Measurements from ENCODE around the gene KCNC4. TPM values are rescaled to one million over a fixed set of nuclear protein-coding genes. Genes with fewer than 3 reads are reported as not detected.

Gene KCNC4
- 1.8 TPM for polyA plus RNA-seq

DNA sequence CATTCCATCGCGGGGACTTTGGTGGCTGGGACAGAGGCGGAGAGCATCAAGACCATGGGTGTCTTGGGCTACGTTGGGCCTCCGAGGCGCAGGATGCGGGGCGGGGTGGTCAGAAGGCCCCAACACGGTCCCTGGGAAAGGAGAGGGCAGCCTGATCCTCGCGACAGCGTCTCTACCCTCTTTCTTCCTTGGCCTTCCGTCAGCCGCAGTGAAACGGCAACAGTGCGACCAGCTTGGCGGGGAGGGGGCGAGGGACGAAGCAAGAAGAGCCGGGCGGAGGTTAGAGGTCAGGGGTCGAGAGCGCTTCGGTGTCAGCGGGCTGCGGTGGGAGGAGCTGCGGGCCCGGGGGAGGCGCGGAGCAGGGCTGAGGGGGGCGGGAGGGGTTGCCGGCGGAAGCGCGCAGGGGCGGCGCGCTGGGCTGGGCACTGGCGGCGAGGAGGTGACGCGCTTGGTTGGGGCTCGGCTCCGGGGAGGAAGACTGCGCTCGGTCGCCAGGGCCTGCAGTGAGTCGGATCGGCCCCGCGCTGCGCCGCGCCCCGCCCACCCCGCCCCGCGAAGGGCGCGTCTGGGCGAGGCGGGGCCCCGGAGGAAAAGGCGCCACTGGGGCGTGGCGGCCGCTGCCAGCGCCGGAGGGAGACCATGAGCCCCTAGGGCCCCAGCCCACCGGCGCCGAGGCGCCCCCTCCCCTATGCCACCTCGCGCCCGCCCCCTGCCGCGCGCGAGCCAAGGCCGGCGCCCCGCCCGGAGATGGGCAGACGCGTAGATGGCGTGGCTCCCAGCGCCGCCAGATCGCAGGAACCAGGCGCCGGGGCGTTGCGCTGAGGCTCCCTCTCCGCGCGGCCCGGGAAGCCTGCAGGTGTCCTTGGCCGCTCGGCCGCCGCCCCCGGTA is at the start of gene KCNC4:
KCNC4 (plus strand) TSS at position 600 of the 889 bp plus-strand sequence. CDS start 1,186 bp downstream, outside the sequence.
- no peaks in the 10 kb centered on the region for H3K36me3 Mint-ChIP-seq

DNA sequence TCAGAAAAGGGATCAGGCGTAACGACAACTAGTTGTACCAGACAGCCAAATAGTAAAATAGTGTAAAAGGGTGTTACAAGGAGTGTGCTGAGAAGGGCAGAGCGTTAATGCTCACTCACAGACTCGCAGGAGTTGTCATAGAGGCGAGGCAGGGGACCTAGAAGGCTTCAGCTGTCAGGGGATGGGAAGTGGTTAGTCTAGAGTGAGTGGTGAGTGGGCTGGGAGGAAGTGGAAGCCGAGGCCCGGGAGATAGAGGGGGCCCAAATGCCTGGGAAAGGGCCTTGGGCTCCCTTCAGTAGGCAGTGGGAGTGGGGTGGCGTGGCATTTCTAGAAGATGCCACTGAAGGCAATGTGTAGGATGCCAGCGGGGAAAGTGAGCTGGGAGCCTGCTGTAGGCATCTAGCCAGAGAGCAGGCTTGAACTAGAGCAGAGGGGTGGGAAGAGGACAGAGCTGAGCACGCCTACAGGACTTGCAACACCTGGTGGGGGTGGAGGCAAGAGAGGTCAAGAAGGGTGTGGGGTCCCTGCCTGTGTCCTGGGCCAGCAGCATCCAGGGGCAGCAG is 49.5 kb upstream of the KCNC4 start:
- H3K4me3 Mint-ChIP-seq = no peak overlapping the region
- H3K27ac Mint-ChIP-seq = no peak overlapping the region
- peaks cover 18% of the 10 kb centered on the region for H3K27me3 Mint-ChIP-seq

More for the DNA sequence above, at the start of gene KCNC4:
- Mint-ChIP-seq H3K4me3 (peak within 1 kb of the TSS; percentile 87 to 96 (median 96)), H3K27me3 (no peaks in the 10 kb centered on the region), H3K27ac (peak within 1 kb of the TSS; percentile 95 to 96 (median 95)), H3K9me3 (peaks cover 0 to 2% (median 0%) of the 10 kb centered on the region in 3 donors), H3K4me1 (peaks cover 19 to 26% (median 23%) of the 10 kb centered on the region in 3 donors)

DNA sequence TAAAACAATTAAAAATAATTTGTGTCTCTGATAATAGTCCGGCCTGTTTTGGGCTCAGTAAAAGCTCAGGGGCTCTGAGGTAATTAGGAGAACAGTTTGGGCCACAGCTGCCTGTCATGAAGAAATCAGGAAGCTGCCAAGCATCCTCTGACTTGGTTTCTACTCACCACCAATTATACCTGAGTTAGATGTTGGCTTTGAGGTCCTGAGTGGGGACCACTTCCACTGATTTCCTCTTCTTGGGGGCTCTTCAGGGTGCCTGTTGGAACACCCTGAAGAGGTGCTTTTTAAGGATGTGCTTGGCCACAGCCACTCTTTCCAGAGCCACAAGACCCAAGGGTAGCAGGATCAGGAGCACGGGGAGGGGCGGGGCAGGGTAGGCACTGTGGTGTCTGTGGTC is 48.9 kb upstream of the KCNC4 start:
- Mint-ChIP-seq H3K4me1 (no peaks in the 10 kb centered on the region), H3K27ac (no peak overlapping the region), H3K27me3 (peaks cover 17% of the 10 kb centered on the region), H3K9me3 (peaks cover 0 to 8% (median 2%) of the 10 kb centered on the region in 3 donors), H3K4me3 (no peak overlapping the region), H3K36me3 (peaks cover 2% of the 10 kb centered on the region)

More for the DNA sequence above, 49.5 kb upstream of the KCNC4 start:
- peaks cover 0 to 8% (median 2%) of the 10 kb centered on the region in 3 donors for H3K9me3 Mint-ChIP-seq
- H3K4me1 Mint-ChIP-seq = no peaks in the 10 kb centered on the region
- peaks cover 2% of the 10 kb centered on the region for H3K36me3 Mint-ChIP-seq

DNA sequence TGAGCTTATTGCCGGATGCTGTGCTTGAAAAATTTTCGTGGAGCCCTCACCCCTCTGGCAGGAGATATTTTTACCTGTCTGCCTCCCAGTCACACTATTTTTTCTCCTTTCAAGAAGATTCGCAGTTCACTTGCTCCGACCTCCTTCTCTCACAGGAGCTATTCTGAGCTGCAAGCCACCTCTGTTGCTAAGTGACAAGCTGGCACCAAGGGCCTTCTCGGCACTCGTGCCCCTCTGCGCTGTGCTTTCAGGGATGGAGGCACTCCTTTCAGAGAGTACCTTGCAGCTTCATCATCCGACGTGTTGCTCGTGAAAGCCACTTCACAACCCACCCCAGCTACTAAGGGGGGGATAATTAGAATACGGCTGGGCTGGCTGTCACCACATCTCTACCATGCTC is 48.3 kb upstream of the KCNC4 start:
- Mint-ChIP-seq H3K36me3 (peaks cover 2% of the 10 kb centered on the region), H3K9me3 (peaks cover 0 to 8% (median 2%) of the 10 kb centered on the region in 3 donors), H3K27me3 (peaks cover 13% of the 10 kb centered on the region), H3K4me3 (no peak overlapping the region), H3K4me1 (no peaks in the 10 kb centered on the region), H3K27ac (no peak overlapping the region)

DNA sequence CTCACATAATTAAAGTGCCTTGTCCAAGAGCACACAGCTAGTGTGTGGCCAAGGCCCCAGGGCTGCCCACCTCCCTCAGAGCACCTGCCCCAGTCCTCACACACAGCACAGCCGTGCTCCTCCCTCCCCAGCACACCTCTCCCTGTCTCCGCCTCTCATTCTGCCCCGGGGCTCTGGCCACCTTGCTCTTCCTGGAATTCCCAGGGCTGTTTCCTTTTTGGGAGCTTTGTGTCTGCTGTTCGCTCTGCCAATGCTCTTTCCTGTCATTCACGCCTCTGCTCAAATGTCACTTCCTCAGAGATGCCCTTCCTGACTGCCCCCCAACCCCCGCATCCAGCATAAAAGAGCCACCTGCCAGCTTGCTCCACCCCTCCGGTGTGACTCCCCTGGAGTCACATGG is 46.5 kb upstream of the KCNC4 start:
- Mint-ChIP-seq H3K36me3 (no peaks in the 10 kb centered on the region), H3K27ac (no peak overlapping the region), H3K27me3 (peaks cover 7% of the 10 kb centered on the region), H3K9me3 (peaks cover 0 to 6% (median 0%) of the 10 kb centered on the region in 3 donors), H3K4me3 (no peak overlapping the region), H3K4me1 (no peaks in the 10 kb centered on the region)

DNA sequence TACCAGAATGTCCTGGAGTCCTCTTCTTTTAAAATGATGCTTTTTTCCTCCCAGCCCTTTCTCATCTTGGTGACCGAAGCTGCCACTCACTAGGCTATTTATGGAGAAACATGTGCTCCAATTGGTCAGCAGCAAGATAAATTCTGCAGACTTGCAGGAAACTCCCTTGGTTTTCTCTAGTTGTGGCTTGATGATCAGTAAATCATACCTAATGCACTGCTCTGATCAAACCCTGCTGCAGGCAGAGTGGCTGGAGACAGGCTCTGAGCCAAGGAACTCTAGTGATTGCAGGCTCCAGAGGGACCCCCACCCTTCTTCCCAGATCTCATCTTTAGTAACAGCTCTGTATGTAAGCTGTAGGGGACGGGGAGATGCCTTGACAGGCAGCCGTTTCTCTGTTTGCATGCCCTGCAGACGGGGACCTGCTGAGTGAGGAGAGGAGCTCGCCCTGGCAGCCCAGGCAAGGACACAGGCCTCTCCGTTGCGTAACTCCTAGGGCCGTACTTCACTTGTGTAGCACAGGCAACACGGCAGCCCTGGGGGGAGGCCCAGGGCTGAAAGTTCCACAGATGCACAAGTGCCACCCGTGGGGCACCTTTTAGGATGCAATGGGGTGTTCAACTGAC is 45.3 kb upstream of the KCNC4 start:
- H3K4me1 Mint-ChIP-seq = no peaks in the 10 kb centered on the region

DNA sequence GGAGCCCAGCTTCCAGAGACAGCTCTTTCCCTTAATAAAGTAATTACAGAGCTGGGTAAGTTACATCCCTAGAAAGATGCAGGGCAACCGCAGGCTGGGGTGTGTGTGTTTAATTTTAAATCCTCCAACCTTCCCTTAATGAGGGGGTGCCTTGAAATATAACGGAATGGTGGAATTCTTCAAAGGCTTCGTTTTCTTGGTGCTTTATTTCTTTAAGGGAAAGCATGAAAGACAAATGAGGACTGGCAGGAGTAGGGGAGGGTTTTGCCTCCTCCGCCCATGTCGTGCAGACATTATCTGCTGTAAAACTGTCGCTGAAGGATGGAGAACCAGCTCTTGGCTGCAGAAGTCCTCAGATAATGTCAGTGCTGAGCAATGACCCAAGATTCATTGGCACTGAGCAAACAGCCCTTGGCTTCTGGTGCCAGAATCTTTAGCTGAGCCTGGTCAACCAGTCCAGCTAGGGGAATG is 44.3 kb upstream of the KCNC4 start:
- Mint-ChIP-seq H3K27me3 (peaks cover 7% of the 10 kb centered on the region), H3K4me1 (no peaks in the 10 kb centered on the region), H3K4me3 (no peak overlapping the region), H3K27ac (no peak overlapping the region), H3K36me3 (no peaks in the 10 kb centered on the region), H3K9me3 (peaks cover 0 to 3% (median 0%) of the 10 kb centered on the region in 3 donors)

More for the DNA sequence above, 45.3 kb upstream of the KCNC4 start:
- H3K36me3 Mint-ChIP-seq = no peaks in the 10 kb centered on the region
- peaks cover 0 to 6% (median 0%) of the 10 kb centered on the region in 3 donors for H3K9me3 Mint-ChIP-seq
- H3K4me3 Mint-ChIP-seq = no peak overlapping the region
- H3K27me3 Mint-ChIP-seq = peaks cover 7% of the 10 kb centered on the region
- H3K27ac Mint-ChIP-seq = no peak overlapping the region

DNA sequence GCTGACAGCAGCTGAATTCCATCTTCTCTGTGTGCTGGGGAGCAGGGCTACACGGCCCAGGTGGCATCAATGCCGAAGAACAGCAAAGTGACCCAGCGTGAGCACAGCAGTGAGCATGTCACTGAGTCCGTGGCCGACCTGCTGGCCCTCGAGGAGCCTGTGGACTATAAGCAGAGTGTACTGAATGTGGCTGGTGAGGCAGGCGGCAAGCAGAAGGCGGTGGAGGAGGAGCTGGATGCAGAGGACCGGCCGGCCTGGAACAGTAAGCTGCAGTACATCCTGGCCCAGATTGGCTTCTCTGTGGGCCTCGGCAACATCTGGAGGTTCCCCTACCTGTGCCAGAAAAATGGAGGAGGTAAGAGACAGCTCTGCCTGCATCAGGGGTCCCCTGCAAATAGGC is 43.3 kb upstream of the KCNC4 start:
- Mint-ChIP-seq H3K9me3 (peaks cover 0 to 1% (median 0%) of the 10 kb centered on the region in 3 donors), H3K27ac (no peak overlapping the region), H3K27me3 (peaks cover 4% of the 10 kb centered on the region), H3K4me3 (no peak overlapping the region), H3K36me3 (no peaks in the 10 kb centered on the region), H3K4me1 (no peaks in the 10 kb centered on the region)

DNA sequence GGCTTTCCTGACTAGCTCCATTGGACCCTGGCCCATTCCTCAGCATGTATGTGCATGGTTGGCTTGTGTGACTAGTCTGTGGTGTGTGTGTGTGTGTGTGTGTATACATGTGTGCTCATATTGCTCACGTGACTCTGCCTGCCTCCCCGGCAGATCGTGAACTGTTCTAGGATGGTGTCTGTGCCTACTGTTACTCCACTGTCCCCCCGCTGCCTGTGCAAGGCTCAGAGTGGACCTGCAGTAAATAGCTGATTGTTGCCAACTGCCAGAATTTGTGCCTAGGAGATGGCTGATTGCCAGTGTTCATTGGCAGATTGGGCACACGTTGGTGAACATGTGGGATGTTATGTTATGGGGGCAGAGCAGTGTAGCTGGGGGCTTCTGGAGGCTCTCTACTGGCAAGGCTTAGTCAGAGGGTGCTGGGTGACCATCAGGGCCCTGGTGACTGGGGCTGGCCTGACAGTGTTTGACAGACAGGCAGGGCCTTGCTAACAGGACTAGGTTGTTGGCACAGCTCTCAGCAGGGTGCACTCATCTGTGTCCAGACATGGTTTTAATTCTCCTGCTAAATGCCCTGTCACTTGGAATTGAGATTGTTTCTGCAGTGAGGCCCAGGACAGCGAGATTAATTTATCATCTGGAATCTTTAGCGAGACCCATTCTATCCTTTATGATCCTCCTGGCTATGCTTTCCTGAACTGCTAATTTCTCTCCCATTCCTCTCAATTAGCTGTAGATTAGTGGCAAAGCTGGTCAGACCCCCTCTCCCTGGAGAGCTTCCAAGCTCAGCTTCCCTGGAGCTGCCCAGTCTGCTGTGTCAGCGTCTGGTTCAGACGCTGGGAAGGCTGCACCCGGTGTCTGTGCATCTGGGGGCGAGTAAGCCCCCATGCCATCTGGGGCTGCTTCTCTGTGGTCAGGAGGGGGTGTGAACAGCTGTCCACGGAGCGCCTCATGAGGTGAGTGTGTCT is 39.1 kb upstream of the KCNC4 start:
- Mint-ChIP-seq H3K4me3 (no peak overlapping the region), H3K27ac (no peak overlapping the region), H3K9me3 (no peaks in the 10 kb centered on the region), H3K4me1 (no peaks in the 10 kb centered on the region), H3K36me3 (no peaks in the 10 kb centered on the region), H3K27me3 (peaks cover 14% of the 10 kb centered on the region)

DNA sequence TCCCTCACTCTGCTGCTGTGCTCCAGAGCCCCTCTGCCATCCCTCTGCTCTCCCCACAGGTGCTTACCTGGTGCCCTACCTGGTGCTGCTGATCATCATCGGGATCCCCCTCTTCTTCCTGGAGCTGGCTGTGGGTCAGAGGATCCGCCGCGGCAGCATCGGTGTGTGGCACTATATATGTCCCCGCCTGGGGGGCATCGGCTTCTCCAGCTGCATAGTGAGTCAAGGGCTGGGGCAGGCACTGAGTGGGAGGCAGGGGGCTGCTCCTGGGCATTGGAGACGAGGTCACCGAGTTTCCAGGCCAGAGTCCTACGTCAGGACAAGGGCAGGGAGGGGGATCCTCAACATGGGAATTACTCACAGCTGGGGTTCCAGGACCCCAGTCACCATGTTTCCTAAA is 38.1 kb upstream of the KCNC4 start:
- H3K27ac Mint-ChIP-seq = no peak overlapping the region
- no peaks in the 10 kb centered on the region for H3K9me3 Mint-ChIP-seq
- H3K4me1 Mint-ChIP-seq = no peaks in the 10 kb centered on the region

DNA sequence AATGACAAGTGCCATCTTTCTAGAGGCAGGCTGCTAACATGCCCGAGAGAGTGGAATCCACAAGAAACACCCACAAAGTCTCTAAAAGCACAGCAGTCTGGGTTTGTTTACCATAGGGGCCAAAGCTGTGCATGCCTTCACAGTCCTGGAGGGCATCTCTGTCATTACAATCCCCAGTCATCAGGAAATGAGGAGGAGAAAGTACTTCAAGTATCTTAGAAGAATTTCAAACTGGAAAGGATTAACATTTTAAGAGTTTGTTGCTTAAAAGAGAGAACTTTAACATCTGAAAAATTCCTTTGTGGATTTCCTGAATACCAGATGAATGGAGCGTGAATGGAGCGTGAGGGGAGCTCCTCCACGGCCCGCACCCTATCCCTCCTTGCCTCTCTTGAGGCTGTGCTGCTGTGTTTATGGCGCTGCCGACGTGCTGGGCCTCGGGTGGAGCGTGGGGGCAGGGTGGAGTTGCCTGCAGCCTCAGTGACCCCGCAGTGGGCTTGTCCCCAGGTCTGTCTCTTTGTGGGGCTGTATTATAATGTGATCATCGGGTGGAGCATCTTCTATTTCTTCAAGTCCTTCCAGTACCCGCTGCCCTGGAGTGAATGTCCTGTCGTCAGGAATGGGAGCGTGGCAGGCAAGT is 36.5 kb upstream of the KCNC4 start:
- H3K36me3 Mint-ChIP-seq = peaks cover 2% of the 10 kb centered on the region
- no peak overlapping the region for H3K4me3 Mint-ChIP-seq
- no peak overlapping the region for H3K27ac Mint-ChIP-seq
- H3K4me1 Mint-ChIP-seq = peaks cover 0 to 2% (median 0%) of the 10 kb centered on the region in 3 donors
- H3K27me3 Mint-ChIP-seq = peaks cover 16% of the 10 kb centered on the region
- H3K9me3 Mint-ChIP-seq = peaks cover 0 to under 1% (median 0%) of the 10 kb centered on the region in 3 donors

More for the DNA sequence above, 38.1 kb upstream of the KCNC4 start:
- H3K27me3 Mint-ChIP-seq = peaks cover 12% of the 10 kb centered on the region
- H3K4me3 Mint-ChIP-seq = no peak overlapping the region
- H3K36me3 Mint-ChIP-seq = no peaks in the 10 kb centered on the region

DNA sequence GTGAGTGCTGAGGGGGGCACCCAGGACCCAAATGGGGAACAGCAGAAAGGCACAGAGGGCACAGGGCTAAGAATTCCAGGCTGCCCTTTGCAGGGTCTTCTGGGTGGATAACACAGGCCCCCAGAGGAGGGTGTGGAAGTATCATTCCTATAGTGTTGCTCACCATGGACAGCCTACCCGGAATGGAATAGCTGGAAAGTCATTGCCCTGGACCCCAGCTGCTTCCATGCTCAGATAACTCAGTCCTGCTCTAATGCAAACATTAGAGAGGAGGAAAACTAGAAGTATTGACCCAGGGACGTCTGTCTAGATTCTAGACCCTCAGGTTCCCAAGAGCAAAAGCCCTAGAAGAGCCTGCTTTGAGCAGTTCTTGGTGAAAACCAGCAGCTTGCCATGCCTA is 35.2 kb upstream of the KCNC4 start:
- peaks cover 2% of the 10 kb centered on the region for H3K36me3 Mint-ChIP-seq
- H3K27ac Mint-ChIP-seq = no peak overlapping the region
- H3K4me1 Mint-ChIP-seq = peaks cover 0 to 2% (median 0%) of the 10 kb centered on the region in 3 donors
- peaks cover 0 to 3% (median 0%) of the 10 kb centered on the region in 3 donors for H3K9me3 Mint-ChIP-seq
- H3K4me3 Mint-ChIP-seq = no peak overlapping the region
- H3K27me3 Mint-ChIP-seq = peaks cover 18% of the 10 kb centered on the region

DNA sequence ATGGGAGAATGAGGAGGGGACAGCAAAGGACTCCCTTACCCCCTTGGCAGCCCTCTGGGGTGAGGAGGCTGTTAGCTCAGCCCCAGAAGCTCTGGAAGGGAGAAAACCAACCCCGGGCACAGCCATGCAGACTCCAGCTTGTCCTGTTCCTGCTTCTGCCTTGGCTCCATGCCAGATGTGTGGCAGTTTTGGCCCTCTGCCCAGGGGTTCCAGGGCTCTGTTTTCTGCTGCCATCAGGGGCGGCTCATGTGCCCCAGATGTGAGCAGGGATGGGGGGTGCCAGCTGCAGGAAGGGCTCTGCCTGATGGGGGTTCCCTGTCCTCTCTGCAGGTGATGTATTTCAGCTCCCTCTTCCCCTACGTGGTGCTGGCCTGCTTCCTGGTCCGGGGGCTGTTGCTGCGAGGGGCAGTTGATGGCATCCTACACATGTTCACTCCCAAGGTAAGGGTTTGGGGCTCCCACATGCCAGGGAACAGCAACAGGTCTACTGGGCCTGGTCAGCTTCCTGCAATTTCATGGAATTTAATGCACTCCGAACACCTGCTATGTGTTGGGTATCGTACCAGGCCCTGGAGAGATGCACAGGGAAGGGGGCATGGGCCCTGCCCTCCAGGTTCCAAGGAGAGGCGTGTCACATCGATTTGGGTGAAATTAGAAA is 33.7 kb upstream of the KCNC4 start:
- H3K9me3 Mint-ChIP-seq = peaks cover 0 to 3% (median 0%) of the 10 kb centered on the region in 3 donors
- H3K27me3 Mint-ChIP-seq = peaks cover 18% of the 10 kb centered on the region
- H3K27ac Mint-ChIP-seq = peak overlapping the region in 1 of 3 donors; percentile 57
- H3K4me3 Mint-ChIP-seq = no peak overlapping the region
- H3K4me1 Mint-ChIP-seq = peaks cover 0 to 2% (median 0%) of the 10 kb centered on the region in 3 donors
- peaks cover 2% of the 10 kb centered on the region for H3K36me3 Mint-ChIP-seq

Data from IgD-negative memory B cell (primary cell).